NT2/D1 (cell line): ENCODE results near the gene KATNB1.

ENCODE experiments used
- DNase-seq: peaks from one replicate; pipeline ENCODE4 v3.0.0-alpha.2; 2011; ENCODE audit warnings: low read depth, low spot score
- H3K27me3 ChIP-seq: 2 replicates; pipeline ENCODE4 v1.6.0; 2011; ENCODE audit warnings: mild to moderate bottlenecking; ENCODE audit not compliant: insufficient read length, insufficient read depth
- H3K36me3 ChIP-seq: 2 replicates; pipeline ENCODE4 v1.6.1; 2011; ENCODE audit warnings: mild to moderate bottlenecking, low read length, mixed read lengths; ENCODE audit not compliant: insufficient read depth, insufficient read length
- H3K4me1 ChIP-seq: 2 replicates; pipeline ENCODE4 v1.5.1; 2011; ENCODE audit not compliant: insufficient read depth, insufficient read length
- H3K4me3 ChIP-seq: 2 replicates; pipeline ENCODE4 v1.5.1; 2011; ENCODE audit warnings: low read depth; ENCODE audit not compliant: insufficient read length
- H3K9ac ChIP-seq: 2 replicates; pipeline ENCODE4 v1.6.0; 2011; ENCODE audit warnings: low read depth; ENCODE audit not compliant: insufficient read length
- H3K9me3 ChIP-seq: 2 replicates; pipeline ENCODE4 v1.5.1; 2011; ENCODE audit warnings: mild to moderate bottlenecking, low read length; ENCODE audit not compliant: insufficient read depth
- SUZ12 ChIP-seq: IDR thresholded peaks from 2 replicates; pipeline ENCODE4 v1.6.1; 2011; ENCODE audit not compliant: insufficient read length, insufficient read depth; ENCODE audit errors: extremely low read depth
- YY1 ChIP-seq: IDR thresholded peaks from 2 replicates; pipeline ENCODE4 v1.6.1; 2011; ENCODE audit not compliant: insufficient read length, insufficient read depth
- ZNF274 ChIP-seq: IDR thresholded peaks from 2 replicates; pipeline ENCODE4 v1.6.1; 2011; ENCODE audit warnings: mild to moderate bottlenecking, low read depth, low read length

The KATNB1 gene

GRCh38 chr16:57723170-57723569 lies 12.4 kb upstream of the KATNB1 start:
- H3K4me3 ChIP-seq: no peak overlapping the region
- no peak for DNase-seq
- no peaks in the 10 kb centered on the region for H3K36me3 ChIP-seq
- H3K27me3 ChIP-seq: no peaks in the 10 kb centered on the region
- no peak overlapping the region for H3K9ac ChIP-seq
- TF ChIP-seq YY1: no peak
- TF ChIP-seq SUZ12: no peak
- no peak for TF ChIP-seq ZNF274
- H3K9me3 ChIP-seq: no peaks in the 10 kb centered on the region
- peaks cover 12% of the 10 kb centered on the region for H3K4me1 ChIP-seq

- Histone ChIP-seq H3K4me1 (peaks cover 12% of the 10 kb centered on the region), H3K27me3 (no peaks in the 10 kb centered on the region), H3K9me3 (no peaks in the 10 kb centered on the region), H3K9ac (no peak overlapping the region), H3K4me3 (no peak overlapping the region), H3K36me3 (no peaks in the 10 kb centered on the region)
- no peak for TF ChIP-seq ZNF274
- TF ChIP-seq YY1: no peak
- no peak for TF ChIP-seq SUZ12
- DNase-seq: no peak
Observed at GRCh38 chr16:57724531-57724930, 11.0 kb upstream of the KATNB1 start.

- no peak for DNase-seq
- Histone ChIP-seq H3K9me3 (no peaks in the 10 kb centered on the region), H3K4me3 (no peak overlapping the region), H3K27me3 (no peaks in the 10 kb centered on the region), H3K9ac (no peak overlapping the region), H3K4me1 (peaks cover 12% of the 10 kb centered on the region), H3K36me3 (no peaks in the 10 kb centered on the region)
- TF ChIP-seq ZNF274: no peak
Observed at GRCh38 chr16:57725151-57725550, 10.4 kb upstream of the KATNB1 start.

GRCh38 chr16:57725554-57725953 lies 10.0 kb upstream of the KATNB1 start:
- no peak for DNase-seq
- Histone ChIP-seq H3K4me1 (peaks cover 12% of the 10 kb centered on the region), H3K4me3 (no peak overlapping the region), H3K9ac (no peak overlapping the region), H3K9me3 (no peaks in the 10 kb centered on the region), H3K27me3 (no peaks in the 10 kb centered on the region), H3K36me3 (no peaks in the 10 kb centered on the region)
- no peak for TF ChIP-seq ZNF274
- no peak for TF ChIP-seq SUZ12
- no peak for TF ChIP-seq YY1

- DNase-seq: no peak
- Histone ChIP-seq H3K9ac (no peak overlapping the region), H3K27me3 (no peaks in the 10 kb centered on the region), H3K4me3 (no peak overlapping the region), H3K36me3 (no peaks in the 10 kb centered on the region), H3K4me1 (peaks cover 12% of the 10 kb centered on the region), H3K9me3 (no peaks in the 10 kb centered on the region)
- TF ChIP-seq ZNF274: no peak
- TF ChIP-seq SUZ12: no peak
- TF ChIP-seq YY1: no peak
Observed at GRCh38 chr16:57725976-57726375, 9.6 kb upstream of the KATNB1 start.

- peaks cover 12% of the 10 kb centered on the region for H3K4me1 ChIP-seq
- DNase-seq: no peak
- no peak overlapping the region for H3K9ac ChIP-seq
- H3K4me3 ChIP-seq: no peak overlapping the region
- TF ChIP-seq YY1 (no peak), SUZ12 (no peak), ZNF274 (no peak)
- H3K36me3 ChIP-seq: no peaks in the 10 kb centered on the region
- no peaks in the 10 kb centered on the region for H3K27me3 ChIP-seq
- H3K9me3 ChIP-seq: no peaks in the 10 kb centered on the region
Observed at GRCh38 chr16:57726433-57726947, 9.1 kb upstream of the KATNB1 start.

GRCh38 chr16:57727610-57728009 lies 8.0 kb upstream of the KATNB1 start:
- no peaks in the 10 kb centered on the region for H3K36me3 ChIP-seq
- no peak overlapping the region for H3K9ac ChIP-seq
- no peak for TF ChIP-seq ZNF274
- no peak for TF ChIP-seq YY1
- TF ChIP-seq SUZ12: no peak
- H3K4me1 ChIP-seq: peaks cover 4% of the 10 kb centered on the region
- no peak overlapping the region for H3K4me3 ChIP-seq
- no peak for DNase-seq
- no peaks in the 10 kb centered on the region for H3K9me3 ChIP-seq
- no peaks in the 10 kb centered on the region for H3K27me3 ChIP-seq
